Measurements from ENCODE around the gene RELB.

GRCh38 chr19:45032421-45032820 lies 31.2 kb downstream of the RELB start:
- TF ChIP-seq, protein P1, sequence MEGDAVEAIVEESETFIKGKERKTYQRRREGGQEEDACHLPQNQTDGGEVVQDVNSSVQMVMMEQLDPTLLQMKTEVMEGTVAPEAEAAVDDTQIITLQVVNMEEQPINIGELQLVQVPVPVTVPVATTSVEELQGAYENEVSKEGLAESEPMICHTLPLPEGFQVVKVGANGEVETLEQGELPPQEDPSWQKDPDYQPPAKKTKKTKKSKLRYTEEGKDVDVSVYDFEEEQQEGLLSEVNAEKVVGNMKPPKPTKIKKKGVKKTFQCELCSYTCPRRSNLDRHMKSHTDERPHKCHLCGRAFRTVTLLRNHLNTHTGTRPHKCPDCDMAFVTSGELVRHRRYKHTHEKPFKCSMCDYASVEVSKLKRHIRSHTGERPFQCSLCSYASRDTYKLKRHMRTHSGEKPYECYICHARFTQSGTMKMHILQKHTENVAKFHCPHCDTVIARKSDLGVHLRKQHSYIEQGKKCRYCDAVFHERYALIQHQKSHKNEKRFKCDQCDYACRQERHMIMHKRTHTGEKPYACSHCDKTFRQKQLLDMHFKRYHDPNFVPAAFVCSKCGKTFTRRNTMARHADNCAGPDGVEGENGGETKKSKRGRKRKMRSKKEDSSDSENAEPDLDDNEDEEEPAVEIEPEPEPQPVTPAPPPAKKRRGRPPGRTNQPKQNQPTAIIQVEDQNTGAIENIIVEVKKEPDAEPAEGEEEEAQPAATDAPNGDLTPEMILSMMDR (IDR thresholded peaks at IDR 0.05): no peak
- TF ChIP-seq POLR2A (IDR thresholded peaks at IDR 0.05): no peak
